ENCODE results near the gene PEBP1. TPM values are rescaled to one million over a fixed set of nuclear protein-coding genes. Genes with fewer than 3 reads are reported as not detected.

Gene PEBP1
- total and polyA plus RNA-seq, 10 of the 15 experiments (the other 5 are each of a cell fraction or from before 2014, with no cell fraction given): 79.4 to 415 (median 206) TPM

DNA sequence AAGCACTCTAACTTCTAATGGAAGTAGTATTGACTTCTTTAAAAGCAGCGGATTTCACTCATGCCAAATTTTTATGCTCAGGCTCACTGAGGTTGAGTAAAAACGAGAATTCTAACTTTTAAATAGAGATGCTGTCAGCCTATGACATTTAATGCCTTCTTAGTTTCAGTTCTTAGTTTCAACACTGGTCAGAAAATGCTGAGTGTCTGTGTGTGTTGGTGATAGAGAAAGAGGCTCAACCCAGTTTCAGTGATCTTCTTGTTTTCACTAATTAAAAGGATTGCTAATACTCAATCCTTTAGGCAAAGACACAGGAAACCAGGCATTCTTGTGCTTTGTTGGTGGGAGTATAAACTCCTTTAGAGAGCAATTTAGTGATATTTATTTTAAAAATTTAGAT is 31.0 kb downstream of the PEBP1 start (continued):
- TF ChIP-seq ZSCAN29 (IDR thresholded peaks at IDR 0.05) (no peak), BMI1 (IDR thresholded peaks at IDR 0.05; ENCODE audit: borderline replicate concordance) (peak; percentile 51; the same call in 1 of the 2 replicates), NRF1 (conservative IDR thresholded peaks at IDR 0.05; ENCODE audit: low read depth, low read length) (no peak), MEF2A (IDR thresholded peaks at IDR 0.05; ENCODE audit: insufficient read depth, low read depth, low read length) (peak; percentile 95), PRDM15 (CRISPR knock-in tag; IDR thresholded peaks at IDR 0.05) (no peak), TAF1 (IDR thresholded peaks at IDR 0.05; ENCODE audit: borderline replicate concordance, low read depth, low read length) (no peak), MEF2B (IDR thresholded peaks at IDR 0.05; ENCODE audit: partially characterized antibody, poor library complexity, severe bottlenecking) (peak; percentile 65), KAT2A (conservative IDR thresholded peaks at IDR 0.05; ENCODE audit: control insufficient read depth, low read depth, low read length) (no peak), STAT3 (IDR thresholded peaks at IDR 0.05; ENCODE audit: low read depth, low read length) (peak; percentile 50; the same call in 1 of the 2 replicates), USF1 (IDR thresholded peaks at IDR 0.05; ENCODE audit: borderline replicate concordance, extremely low read length, insufficient read depth, low read depth, low read length) (no peak), ZBTB4 (CRISPR knock-in tag; IDR thresholded peaks at IDR 0.05) (no peak), CBX3 (IDR thresholded peaks at IDR 0.05; ENCODE audit: borderline replicate concordance, low read depth) (no peak), POLR2AphosphoS2 (IDR thresholded peaks at IDR 0.05; ENCODE audit: low read depth, low read length) (no peak)
- TF ChIP-seq, protein P1, sequence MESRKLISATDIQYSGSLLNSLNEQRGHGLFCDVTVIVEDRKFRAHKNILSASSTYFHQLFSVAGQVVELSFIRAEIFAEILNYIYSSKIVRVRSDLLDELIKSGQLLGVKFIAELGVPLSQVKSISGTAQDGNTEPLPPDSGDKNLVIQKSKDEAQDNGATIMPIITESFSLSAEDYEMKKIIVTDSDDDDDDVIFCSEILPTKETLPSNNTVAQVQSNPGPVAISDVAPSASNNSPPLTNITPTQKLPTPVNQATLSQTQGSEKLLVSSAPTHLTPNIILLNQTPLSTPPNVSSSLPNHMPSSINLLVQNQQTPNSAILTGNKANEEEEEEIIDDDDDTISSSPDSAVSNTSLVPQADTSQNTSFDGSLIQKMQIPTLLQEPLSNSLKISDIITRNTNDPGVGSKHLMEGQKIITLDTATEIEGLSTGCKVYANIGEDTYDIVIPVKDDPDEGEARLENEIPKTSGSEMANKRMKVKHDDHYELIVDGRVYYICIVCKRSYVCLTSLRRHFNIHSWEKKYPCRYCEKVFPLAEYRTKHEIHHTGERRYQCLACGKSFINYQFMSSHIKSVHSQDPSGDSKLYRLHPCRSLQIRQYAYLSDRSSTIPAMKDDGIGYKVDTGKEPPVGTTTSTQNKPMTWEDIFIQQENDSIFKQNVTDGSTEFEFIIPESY (IDR thresholded peaks at IDR 0.05): no peak
- TF ChIP-seq, protein P2, sequence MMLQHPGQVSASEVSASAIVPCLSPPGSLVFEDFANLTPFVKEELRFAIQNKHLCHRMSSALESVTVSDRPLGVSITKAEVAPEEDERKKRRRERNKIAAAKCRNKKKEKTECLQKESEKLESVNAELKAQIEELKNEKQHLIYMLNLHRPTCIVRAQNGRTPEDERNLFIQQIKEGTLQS (IDR thresholded peaks at IDR 0.05; ENCODE audit: borderline replicate concordance, extremely low read depth, low read depth, low read length): no peak
- TF ChIP-seq, protein P3, sequence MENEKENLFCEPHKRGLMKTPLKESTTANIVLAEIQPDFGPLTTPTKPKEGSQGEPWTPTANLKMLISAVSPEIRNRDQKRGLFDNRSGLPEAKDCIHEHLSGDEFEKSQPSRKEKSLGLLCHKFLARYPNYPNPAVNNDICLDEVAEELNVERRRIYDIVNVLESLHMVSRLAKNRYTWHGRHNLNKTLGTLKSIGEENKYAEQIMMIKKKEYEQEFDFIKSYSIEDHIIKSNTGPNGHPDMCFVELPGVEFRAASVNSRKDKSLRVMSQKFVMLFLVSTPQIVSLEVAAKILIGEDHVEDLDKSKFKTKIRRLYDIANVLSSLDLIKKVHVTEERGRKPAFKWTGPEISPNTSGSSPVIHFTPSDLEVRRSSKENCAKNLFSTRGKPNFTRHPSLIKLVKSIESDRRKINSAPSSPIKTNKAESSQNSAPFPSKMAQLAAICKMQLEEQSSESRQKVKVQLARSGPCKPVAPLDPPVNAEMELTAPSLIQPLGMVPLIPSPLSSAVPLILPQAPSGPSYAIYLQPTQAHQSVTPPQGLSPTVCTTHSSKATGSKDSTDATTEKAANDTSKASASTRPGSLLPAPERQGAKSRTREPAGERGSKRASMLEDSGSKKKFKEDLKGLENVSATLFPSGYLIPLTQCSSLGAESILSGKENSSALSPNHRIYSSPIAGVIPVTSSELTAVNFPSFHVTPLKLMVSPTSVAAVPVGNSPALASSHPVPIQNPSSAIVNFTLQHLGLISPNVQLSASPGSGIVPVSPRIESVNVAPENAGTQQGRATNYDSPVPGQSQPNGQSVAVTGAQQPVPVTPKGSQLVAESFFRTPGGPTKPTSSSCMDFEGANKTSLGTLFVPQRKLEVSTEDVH (IDR thresholded peaks at IDR 0.05; ENCODE audit: low read depth, partially characterized antibody): no peak

Measured in GM12878 (cell line).